OCI-LY7 (cell line): ENCODE data around the gene CCDC148. TPM values are rescaled to one million over a fixed set of nuclear protein-coding genes. Genes with fewer than 3 reads are reported as not detected.
"Not testable (repeated sequence)": the region's sequence is repeated elsewhere in the genome, so short reads cannot be mapped to it uniquely, and the experiment has no call there.

Experiments used
- BruUV-seq: library from RNA; stranded (reverse); fragments of 400-500 nt; replicated peaks from 2 replicates; lab custom pipeline; 2021; lab: Mats Ljungman, UMichigan
- CTCF ChIA-PET: fragments of 300-600 bp; sonication (Branson Sonifier 250); formaldehyde crosslinking; loops from one replicate; lab custom pipeline; 2022; ENCODE audit warnings: antibody characterized with exemption; ENCODE audit not compliant: unreplicated experiment; lab: Charles Lee
- POLR2A ChIA-PET: fragments of 300-600 bp; sonication (Branson Sonifier 250); formaldehyde crosslinking; loops from one replicate; lab custom pipeline; 2022; ENCODE audit warnings: antibody characterized with exemption; lab: Charles Lee
- DNase-seq: peaks from one replicate; pipeline ENCODE4 v3.0.0-alpha.2; 2015; ENCODE audit warnings: low spot score
- H2AFZ ChIP-seq: fragments of 200-600 bp; sonication (generic), shearing (Covaris generic); 2 replicates; pipeline ENCODE4 v1.6.1; 2014; ENCODE audit warnings: mild to moderate bottlenecking, antibody characterized with exemption, low read length, moderate library complexity
- H3K27ac ChIP-seq: fragments of 200-600 bp; sonication (generic); 2 replicates; pipeline ENCODE4 v1.5.1; 2014; ENCODE audit warnings: mixed run types, low read depth, mild to moderate bottlenecking, moderate library complexity, low read length, inconsistent platforms; ENCODE audit not compliant: poor library complexity, severe bottlenecking
- H3K36me3 ChIP-seq: fragments of 200-600 bp; sonication (generic); 2 replicates; pipeline ENCODE4 v1.6.1; 2014; ENCODE audit warnings: mild to moderate bottlenecking, antibody characterized with exemption, low read length, moderate library complexity, mixed read lengths; ENCODE audit not compliant: insufficient read depth
- H3K4me1 ChIP-seq: fragments of 200-600 bp; sonication (generic); 2 replicates; pipeline ENCODE4 v1.5.1; 2014; ENCODE audit warnings: mild to moderate bottlenecking, low read length; ENCODE audit not compliant: insufficient read depth, poor library complexity, severe bottlenecking
- H3K4me2 ChIP-seq: fragments of 200-600 bp; sonication (generic); 2 replicates; pipeline ENCODE4 v1.6.1; 2014; ENCODE audit warnings: mild to moderate bottlenecking, low read length
- H3K4me3 ChIP-seq: fragments of 200-600 bp; sonication (generic); 2 replicates; pipeline ENCODE4 v1.5.1; 2014; ENCODE audit warnings: mild to moderate bottlenecking, low read depth, low read length; ENCODE audit not compliant: poor library complexity, severe bottlenecking
- H3K79me2 ChIP-seq: fragments of 200-600 bp; sonication (generic); 2 replicates; pipeline ENCODE4 v1.6.1; 2016; ENCODE audit warnings: low read depth, mild to moderate bottlenecking, low read length, moderate library complexity, mixed read lengths; ENCODE audit not compliant: insufficient read depth
- H3K9me2 ChIP-seq: fragments of 200-600 bp; sonication (generic); 2 replicates; pipeline ENCODE4 v1.6.1; 2016; ENCODE audit warnings: mild to moderate bottlenecking, low read length, mixed read lengths; ENCODE audit not compliant: insufficient read depth
- H3K9me3 ChIP-seq: fragments of 200-600 bp; sonication (generic); 2 replicates; pipeline ENCODE4 v1.6.1; 2014; ENCODE audit warnings: mild to moderate bottlenecking, mixed run types, low read length, mixed read lengths
- H4K20me1 ChIP-seq: fragments of 200-600 bp; sonication (generic); 2 replicates; pipeline ENCODE4 v1.6.1; 2014; ENCODE audit warnings: mild to moderate bottlenecking, antibody characterized with exemption, low read length, moderate library complexity, mixed read lengths; ENCODE audit not compliant: insufficient read depth
- CTCF ChIP-seq: fragments of 200-600 bp; sonication (generic); conservative IDR thresholded peaks from 2 replicates; pipeline ENCODE4 v1.5.1; 2014; ENCODE audit warnings: mild to moderate bottlenecking, antibody characterized with exemption, low read length, moderate library complexity, mixed read lengths
- EZH2phosphoT487 ChIP-seq: fragments of 200-600 bp; sonication (generic); IDR thresholded peaks from 2 replicates; pipeline ENCODE4 v1.6.1; 2018; ENCODE audit warnings: low read depth, borderline replicate concordance, mild to moderate bottlenecking, mixed run types, antibody characterized with exemption, low read length, moderate library complexity, mixed read lengths
- intact Hi-C: fragments of 100-400 bp; cut with micrococcal nuclease; formaldehyde crosslinking; loops from one replicate; pipeline ENCODE4 v1.10.0; 2022; ENCODE audit not compliant: unreplicated experiment
- total RNA-seq, 2 experiments: library from RNA; depleted of rRNA in 1 of 2; stranded (reverse); fragments of >200 nt in 1 of 2; shearing (Covaris generic) in 1 of 2; gene quantifications; 2 replicates each; pipeline ENCODE4 v1.2.3, GENCODE V29; 2014 to 2022

Gene CCDC148
- total RNA-seq, 2 experiments from 2014 or later: 0.19 to 0.99 TPM

- Histone ChIP-seq H3K4me2 (no peak overlapping the region), H2AFZ (no peak overlapping the region), H3K4me3 (no peak overlapping the region), H3K9me3 (no peaks in the 10 kb centered on the region), H3K79me2 (no peaks in the 10 kb centered on the region), H3K4me1 (no peaks in the 10 kb centered on the region), H4K20me1 (no peaks in the 10 kb centered on the region), H3K36me3 (no peaks in the 10 kb centered on the region), H3K27ac (no peak overlapping the region), H3K9me2 (no peaks in the 10 kb centered on the region)
- no peak for DNase-seq
- no TSS peak for BruUV-seq
- ChIA-PET CTCF (no interaction called here), POLR2A (no interaction called here)
- intact Hi-C loops: no loop called here
- no peak for TF ChIP-seq CTCF
- no peak for TF ChIP-seq EZH2phosphoT487
Observed at GRCh38 chr2:158357122-158357521, 99.4 kb downstream of the CCDC148 start.

DNA sequence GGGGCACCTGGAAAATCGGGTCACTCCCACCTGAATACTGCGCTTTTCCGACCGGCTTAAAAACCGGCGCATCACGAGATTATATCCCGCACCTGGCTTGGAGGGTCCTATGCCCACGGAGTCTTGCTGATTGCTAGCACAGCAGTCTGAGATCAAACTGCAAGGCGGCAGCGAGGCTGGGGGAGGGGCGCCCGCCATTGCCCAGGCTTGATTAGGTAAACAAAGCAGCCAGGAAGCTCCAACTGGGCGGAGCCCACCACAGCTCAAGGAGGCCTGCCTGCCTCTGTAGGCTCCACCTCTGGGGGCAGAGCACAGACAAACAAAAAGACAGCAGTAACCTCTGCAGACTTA lies 105.1 kb downstream of the CCDC148 start:
- BruUV-seq, H3K4me3 ChIP-seq, H3K4me1 ChIP-seq, H3K9me3 ChIP-seq, H4K20me1 ChIP-seq, H3K36me3 ChIP-seq, H2AFZ ChIP-seq, POLR2A ChIA-PET, CTCF ChIA-PET, H3K27ac ChIP-seq, H3K79me2 ChIP-seq, H3K9me2 ChIP-seq, H3K4me2 ChIP-seq, DNase-seq, intact Hi-C loops: not testable (repeated sequence)

- POLR2A ChIA-PET, H3K79me2 ChIP-seq, H3K36me3 ChIP-seq, DNase-seq, H2AFZ ChIP-seq, H3K4me3 ChIP-seq, H3K9me3 ChIP-seq, H4K20me1 ChIP-seq, intact Hi-C loops, CTCF ChIA-PET, H3K9me2 ChIP-seq, H3K4me1 ChIP-seq, H3K27ac ChIP-seq, BruUV-seq, H3K4me2 ChIP-seq: not testable (repeated sequence)
Observed at GRCh38 chr2:158350751-158351465, 105.6 kb downstream of the CCDC148 start.

DNA sequence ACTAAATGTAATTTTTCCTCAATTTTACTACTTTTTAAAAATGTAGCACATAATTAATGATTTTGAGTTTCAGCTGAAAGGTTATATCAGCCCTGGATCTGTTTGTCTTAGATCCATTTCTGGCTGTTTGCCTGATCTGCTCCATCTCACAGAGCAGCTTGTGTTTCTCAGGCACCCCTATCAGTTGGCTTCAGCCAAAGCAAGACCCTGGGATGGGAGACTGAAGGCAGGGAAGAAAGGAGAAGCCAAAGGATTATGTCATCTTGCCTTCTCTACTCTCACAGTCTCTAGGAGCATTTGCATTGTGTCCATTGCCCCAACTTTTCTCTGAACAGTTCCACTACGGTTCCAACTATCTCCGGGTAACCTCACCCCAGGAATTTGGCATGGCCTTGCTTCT lies 110.5 kb downstream of the CCDC148 start:
- Histone ChIP-seq H3K4me2 (no peak overlapping the region), H3K4me3 (no peak overlapping the region), H3K27ac (no peak overlapping the region), H3K9me2 (no peaks in the 10 kb centered on the region), H2AFZ (no peak overlapping the region), H4K20me1 (no peaks in the 10 kb centered on the region), H3K4me1 (no peaks in the 10 kb centered on the region), H3K9me3 (no peaks in the 10 kb centered on the region), H3K36me3 (no peaks in the 10 kb centered on the region), H3K79me2 (no peaks in the 10 kb centered on the region)
- ChIA-PET CTCF (no interaction called here), POLR2A (no interaction called here)
- intact Hi-C loops: loop anchor here (10.0 kb wide), 1 partner anchor 1191 kb away; no protein-coding TSS in a partner anchor
- TF ChIP-seq CTCF (no peak), EZH2phosphoT487 (no peak)
- DNase-seq: no peak
- BruUV-seq: no TSS peak
